NCI-H1105 treated with DMSO at 0.1 percent for 48 hours (cell line): ENCODE measurements around the gene ASTN2.
"Not testable (repeated sequence)": the region's sequence is repeated elsewhere in the genome, so short reads cannot be mapped to it uniquely, and the experiment has no call there.

Source experiments
- DNase-seq: peaks from one replicate; lab custom pipeline; 2025; lab: John Stamatoyannopoulos, UW

Gene ASTN2

GRCh38 chr9:116952436-116952810 lies 462.4 kb downstream of the ASTN2 start:
- no peak for DNase-seq

- no peak for DNase-seq
Observed at GRCh38 chr9:116951588-116952435, 463.0 kb downstream of the ASTN2 start.

- DNase-seq, result no peak
Observed at GRCh38 chr9:116945817-116946216, 469.0 kb downstream of the ASTN2 start.

GRCh38 chr9:116944714-116945534 lies 469.9 kb downstream of the ASTN2 start:
- no peak for DNase-seq

- DNase-seq, result no peak
Observed at GRCh38 chr9:116943970-116944369, 470.9 kb downstream of the ASTN2 start.

GRCh38 chr9:116942593-116943061 lies 472.2 kb downstream of the ASTN2 start:
- no peak for DNase-seq

- DNase-seq, result no peak
Observed at GRCh38 chr9:116941266-116941665, 473.6 kb downstream of the ASTN2 start.

GRCh38 chr9:116940614-116941215 lies 474.1 kb downstream of the ASTN2 start:
- DNase-seq, result no peak

- no peak for DNase-seq
Observed at GRCh38 chr9:116939614-116940013, 475.2 kb downstream of the ASTN2 start.

GRCh38 chr9:116939161-116939560 lies 475.7 kb downstream of the ASTN2 start:
- no peak for DNase-seq

- no peak for DNase-seq
Observed at GRCh38 chr9:116937361-116937760, 477.5 kb downstream of the ASTN2 start.

- no peak for DNase-seq
Observed at GRCh38 chr9:116935149-116935897, 479.5 kb downstream of the ASTN2 start.

- peak; percentile 45 for DNase-seq
Observed at GRCh38 chr9:116934131-116934530, 480.7 kb downstream of the ASTN2 start.

- DNase-seq, result peak; percentile 18
Observed at GRCh38 chr9:116933251-116933650, 481.6 kb downstream of the ASTN2 start.

GRCh38 chr9:116929621-116930020 lies 485.2 kb downstream of the ASTN2 start:
- DNase-seq, result no peak

- no peak for DNase-seq
Observed at GRCh38 chr9:116928884-116929283, 486.0 kb downstream of the ASTN2 start.

- DNase-seq, result no peak
Observed at GRCh38 chr9:116928289-116928688, 486.6 kb downstream of the ASTN2 start.

- no peak for DNase-seq
Observed at GRCh38 chr9:116927726-116928125, 487.1 kb downstream of the ASTN2 start.

- no peak for DNase-seq
Observed at GRCh38 chr9:116925121-116925520, 489.7 kb downstream of the ASTN2 start.

GRCh38 chr9:116924462-116925110 lies 490.3 kb downstream of the ASTN2 start:
- no peak for DNase-seq

GRCh38 chr9:116917895-116918508 lies 496.9 kb downstream of the ASTN2 start:
- DNase-seq, result not testable (repeated sequence)
